GM03348 (cell line): ENCODE measurements around the gene GLI1.
A peak's percentile ranks its signal among the peaks of the same experiment; 100 is the strongest.

Source experiments
- DNase-seq: peaks from one replicate; pipeline ENCODE4 v3.0.0; 2012; ENCODE audit warnings: low spot score

The GLI1 gene

DNA sequence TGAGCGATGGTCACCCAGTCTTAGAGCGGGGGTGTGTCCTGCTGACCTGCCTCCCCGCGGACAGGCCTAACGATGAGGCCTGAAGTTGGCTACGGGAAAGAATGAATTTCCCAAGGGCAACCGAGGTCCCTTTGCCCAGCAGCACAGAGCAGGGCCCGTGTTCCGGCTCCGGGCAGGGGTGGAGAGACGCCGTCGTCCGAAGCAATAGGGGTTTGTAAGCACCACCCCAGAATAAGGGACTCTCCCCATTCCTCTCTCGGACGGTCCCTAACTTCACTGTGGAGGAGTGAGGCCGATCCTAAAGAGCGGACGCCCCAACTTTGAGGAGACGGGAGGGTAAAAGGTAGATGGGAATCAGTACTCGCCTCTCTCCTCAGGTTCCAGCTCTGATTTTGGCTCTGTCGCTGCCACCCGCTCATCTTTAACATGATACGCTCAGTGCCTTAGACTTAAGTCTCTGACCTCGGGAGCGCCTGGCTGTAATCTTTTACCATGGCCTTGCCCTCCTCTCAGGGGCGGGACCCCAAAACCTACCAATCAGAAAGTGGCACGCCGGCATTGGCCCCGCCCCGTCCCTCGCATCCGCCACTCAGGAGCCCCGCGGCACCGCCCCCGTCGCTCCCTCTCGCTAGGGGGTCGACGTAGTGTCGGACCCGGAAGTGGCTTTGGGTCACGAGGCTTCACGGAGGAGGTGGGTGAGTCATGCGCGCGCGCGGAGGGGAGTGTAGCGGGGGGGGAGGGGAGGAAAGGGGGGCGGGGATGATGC lies 60.7 kb downstream of the GLI1 start, which contains the start of gene DDIT3:
Gene DDIT3 (minus strand): TSS at position 462 of the 766 bp plus-strand sequence. CDS start 3,108 bp downstream, outside the sequence.
- DNase-seq: peak; percentile 97

DNA sequence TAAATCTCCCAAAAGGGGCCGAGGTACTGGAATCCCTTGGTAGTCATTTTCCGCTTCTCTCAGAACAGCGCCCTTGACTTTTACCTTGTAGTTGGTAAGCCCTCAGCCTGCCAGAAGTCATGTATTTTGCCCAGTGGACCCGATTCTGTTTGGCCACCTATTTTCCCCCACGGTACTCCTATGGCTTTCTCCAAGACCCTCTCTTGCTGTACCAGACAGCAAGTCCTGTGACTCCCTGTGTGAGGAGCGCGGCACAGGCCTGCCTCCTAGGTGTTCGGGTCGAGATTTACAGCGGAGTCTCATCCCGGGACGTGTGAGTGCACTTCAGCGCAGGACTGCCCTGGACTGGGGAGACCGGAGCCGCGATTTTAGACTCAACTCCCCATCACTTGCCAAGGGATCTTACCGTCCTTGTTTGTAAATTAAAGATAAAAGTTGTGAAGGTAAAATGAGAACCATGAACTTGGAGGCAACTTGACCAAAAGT lies 62.0 kb downstream of the GLI1 start:
- DNase-seq: no peak
